A673 (cell line): ENCODE results near the gene NFKB1.

Source experiments
- EZH2 ChIP-seq: fragments of 200-600 bp; sonication (generic); IDR thresholded peaks from 2 replicates; pipeline ENCODE4 v1.6.1; 2017; ENCODE audit warnings: borderline replicate concordance, low read depth, mild to moderate bottlenecking, mixed read lengths, antibody characterized with exemption, low read length; ENCODE audit not compliant: poor library complexity, severe bottlenecking
- TF ChIP-seq, protein P1 (sequence below): fragments of 300-800, 200-600 bp; sonication (generic); conservative IDR thresholded peaks from 2 replicates; pipeline ENCODE4 v1.5.1; 2017; ENCODE audit warnings: low read depth, mild to moderate bottlenecking, antibody characterized with exemption, low read length, moderate library complexity, mixed read lengths

DNA sequence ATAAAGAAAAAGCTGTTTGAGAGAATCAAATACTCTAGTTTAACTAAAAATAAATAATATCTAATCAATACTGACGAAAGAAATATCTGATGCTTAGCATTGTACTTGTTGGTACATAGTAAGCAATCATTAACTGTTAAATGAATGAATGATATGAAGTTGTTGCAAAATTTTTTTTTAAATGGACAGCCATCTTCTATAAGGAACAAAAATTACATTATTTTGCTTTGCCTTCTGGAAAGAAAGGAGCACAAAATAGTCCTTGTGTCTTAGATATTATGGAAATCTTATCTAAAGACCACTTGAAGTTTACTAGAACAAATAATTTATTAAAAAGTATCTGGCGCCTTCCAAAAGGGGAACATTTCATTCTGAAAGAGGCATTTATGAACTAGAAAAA, 4.5 kb downstream of the NFKB1 start:
- TF ChIP-seq, protein P1, sequence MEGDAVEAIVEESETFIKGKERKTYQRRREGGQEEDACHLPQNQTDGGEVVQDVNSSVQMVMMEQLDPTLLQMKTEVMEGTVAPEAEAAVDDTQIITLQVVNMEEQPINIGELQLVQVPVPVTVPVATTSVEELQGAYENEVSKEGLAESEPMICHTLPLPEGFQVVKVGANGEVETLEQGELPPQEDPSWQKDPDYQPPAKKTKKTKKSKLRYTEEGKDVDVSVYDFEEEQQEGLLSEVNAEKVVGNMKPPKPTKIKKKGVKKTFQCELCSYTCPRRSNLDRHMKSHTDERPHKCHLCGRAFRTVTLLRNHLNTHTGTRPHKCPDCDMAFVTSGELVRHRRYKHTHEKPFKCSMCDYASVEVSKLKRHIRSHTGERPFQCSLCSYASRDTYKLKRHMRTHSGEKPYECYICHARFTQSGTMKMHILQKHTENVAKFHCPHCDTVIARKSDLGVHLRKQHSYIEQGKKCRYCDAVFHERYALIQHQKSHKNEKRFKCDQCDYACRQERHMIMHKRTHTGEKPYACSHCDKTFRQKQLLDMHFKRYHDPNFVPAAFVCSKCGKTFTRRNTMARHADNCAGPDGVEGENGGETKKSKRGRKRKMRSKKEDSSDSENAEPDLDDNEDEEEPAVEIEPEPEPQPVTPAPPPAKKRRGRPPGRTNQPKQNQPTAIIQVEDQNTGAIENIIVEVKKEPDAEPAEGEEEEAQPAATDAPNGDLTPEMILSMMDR: no peak
- TF ChIP-seq EZH2: no peak
